ENCODE results near the gene CDH12. TPM values are rescaled to one million over a fixed set of nuclear protein-coding genes. Genes with fewer than 3 reads are reported as not detected.
"Not testable (repeated sequence)": the region's sequence is repeated elsewhere in the genome, so short reads cannot be mapped to it uniquely, and the experiment has no call there.

The CDH12 gene
- total and polyA plus RNA-seq, 7 donors, result not detected

DNA sequence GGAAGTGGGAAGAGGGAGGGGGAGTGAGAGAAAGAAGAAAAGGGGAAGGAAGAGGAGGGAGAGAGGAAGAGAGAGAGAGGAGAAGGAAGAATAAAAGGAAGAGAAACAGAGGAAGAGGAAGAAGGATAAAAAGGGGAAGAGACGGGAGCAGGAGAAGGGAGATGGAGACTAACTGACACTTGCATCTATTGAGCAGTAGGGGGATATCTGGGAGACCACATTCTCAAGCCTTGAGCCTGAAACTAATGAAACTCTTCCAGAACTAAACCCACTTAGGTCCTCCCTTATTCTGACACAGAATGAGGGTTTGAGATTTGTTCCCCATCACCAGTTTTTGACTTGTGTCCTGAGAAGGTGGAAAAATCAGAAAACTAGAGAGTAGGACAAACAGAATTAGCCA lies 533.3 kb downstream of the CDH12 start:
- H3K9me3 ChIP-seq, result no peaks in the 10 kb centered on the region
- H3K27ac ChIP-seq, result no peak overlapping the region
- no peak for ATAC-seq
- WGBS, 3 donors, result 24 to 35% (median 34%) methylated on average over 1 of the region's 1 CpG
- H3K4me1 ChIP-seq, result no peaks in the 10 kb centered on the region
- DNase-seq, result no peak
- no peaks in the 10 kb centered on the region for H3K27me3 ChIP-seq (ENCODE audit: insufficient read depth in 3 of 3, low read length in 2 of 3)
- intact Hi-C loops (cut with DNase I), result no loop called here
- TF ChIP-seq CTCF (IDR thresholded peaks at IDR 0.05), result no peak
- no peak overlapping the region for H3K4me3 ChIP-seq
- H3K36me3 ChIP-seq (ENCODE audit: insufficient read depth in 1 of 2, low read depth in 1 of 2), result no peaks in the 10 kb centered on the region

DNA sequence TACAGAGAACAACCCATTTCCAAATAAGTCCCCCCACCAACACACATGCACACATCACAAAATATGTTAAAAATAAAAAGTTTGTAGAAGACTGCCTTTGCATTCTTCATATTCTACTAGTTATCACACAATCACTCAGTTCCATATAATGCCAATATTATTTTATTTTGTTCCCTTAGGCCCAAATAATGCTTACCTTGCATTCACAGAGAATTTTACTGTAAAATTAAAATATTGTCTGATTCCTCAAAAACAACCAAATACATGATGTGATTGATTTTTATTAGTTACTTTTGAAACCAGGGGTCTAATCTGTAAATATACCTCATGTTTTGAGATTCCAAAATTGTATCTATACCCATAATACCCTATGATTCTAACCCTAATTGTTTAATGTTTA lies 536.9 kb downstream of the CDH12 start:
- Histone ChIP-seq H3K4me1 (no peaks in the 10 kb centered on the region), H3K27ac (no peak overlapping the region), H3K36me3 (ENCODE audit: insufficient read depth in 1 of 2, low read depth in 1 of 2) (no peaks in the 10 kb centered on the region), H3K9me3 (no peaks in the 10 kb centered on the region), H3K27me3 (ENCODE audit: insufficient read depth in 3 of 3, low read length in 2 of 3) (no peaks in the 10 kb centered on the region), H3K4me3 (no peak overlapping the region)
- intact Hi-C loops (cut with DNase I), result no loop called here
- DNase-seq, result no peak
- TF ChIP-seq CTCF (IDR thresholded peaks at IDR 0.05), result no peak
- no peak for ATAC-seq

GRCh38 chr5:22315052-22315451 lies 538.1 kb downstream of the CDH12 start:
- intact Hi-C loops (cut with DNase I); DNase-seq; H3K27me3 ChIP-seq (ENCODE audit: insufficient read depth in 3 of 3, low read length in 2 of 3); H3K9me3 ChIP-seq; H3K27ac ChIP-seq; H3K36me3 ChIP-seq (ENCODE audit: insufficient read depth in 1 of 2, low read depth in 1 of 2); H3K4me1 ChIP-seq; H3K4me3 ChIP-seq; ATAC-seq: not testable (repeated sequence)
- 90 to 93% (median 91%) methylated on average over 11 to 15 of the region's 15 CpGs for WGBS, 3 donors

DNA sequence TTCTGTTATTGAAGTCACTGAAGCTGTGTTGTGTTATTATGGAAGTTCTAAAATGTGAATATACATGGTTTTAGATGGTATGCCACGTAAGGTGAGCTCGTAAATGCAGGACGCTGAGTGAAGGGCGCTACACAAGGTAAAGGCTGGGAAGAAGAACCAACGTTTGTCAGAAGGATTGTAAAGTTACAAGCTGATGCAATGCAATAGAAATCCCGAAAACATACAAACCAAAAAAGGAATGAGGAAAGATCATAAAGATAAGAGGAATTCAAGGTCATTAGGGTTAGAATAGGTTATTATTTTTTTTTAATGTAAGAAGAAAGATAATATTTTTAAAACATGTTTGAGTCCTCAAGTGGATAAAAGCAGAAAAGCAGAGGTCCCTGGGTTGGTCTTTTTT lies 538.6 kb downstream of the CDH12 start:
- no peak for ATAC-seq
- 87 to 92% (median 89%) methylated on average over 6 of the region's 6 CpGs for WGBS, 3 donors
- Histone ChIP-seq H3K4me1 (no peaks in the 10 kb centered on the region), H3K36me3 (ENCODE audit: insufficient read depth in 1 of 2, low read depth in 1 of 2) (no peaks in the 10 kb centered on the region), H3K27me3 (ENCODE audit: insufficient read depth in 3 of 3, low read length in 2 of 3) (no peaks in the 10 kb centered on the region), H3K4me3 (no peak overlapping the region), H3K27ac (no peak overlapping the region), H3K9me3 (no peaks in the 10 kb centered on the region)
- TF ChIP-seq CTCF (IDR thresholded peaks at IDR 0.05), result no peak
- intact Hi-C loops (cut with DNase I), result no loop called here
- no peak for DNase-seq

DNA sequence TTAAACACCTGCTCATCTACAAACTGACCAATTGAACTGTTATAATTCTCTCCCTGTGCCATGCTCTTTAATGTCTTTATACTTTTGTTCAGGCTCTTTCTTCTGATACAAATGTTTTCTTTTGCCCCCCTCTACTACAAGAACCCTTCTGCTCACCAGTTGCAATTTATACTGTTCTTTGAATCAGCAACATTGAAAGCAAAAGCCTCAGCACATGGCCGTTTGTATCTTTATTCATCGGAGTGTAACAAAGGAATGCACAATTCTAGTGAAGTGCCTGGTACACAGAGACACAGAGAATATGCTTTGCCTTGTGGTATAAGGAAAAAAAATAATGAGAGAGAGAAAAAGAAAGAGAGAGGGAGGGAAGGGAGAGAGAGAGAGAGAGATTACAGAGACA lies 547.1 kb downstream of the CDH12 start:
- H3K27ac ChIP-seq, result no peak overlapping the region
- intact Hi-C loops (cut with DNase I), result no loop called here
- H3K4me1 ChIP-seq, result no peaks in the 10 kb centered on the region
- H3K27me3 ChIP-seq (ENCODE audit: insufficient read depth in 3 of 3, low read length in 2 of 3), result no peaks in the 10 kb centered on the region
- TF ChIP-seq CTCF (IDR thresholded peaks at IDR 0.05), result no peak
- ATAC-seq, result no peak
- 70 to 78% (median 75%) methylated on average over 2 of the region's 2 CpGs for WGBS, 3 donors
- no peaks in the 10 kb centered on the region for H3K9me3 ChIP-seq
- DNase-seq, result no peak
- no peak overlapping the region for H3K4me3 ChIP-seq
- H3K36me3 ChIP-seq (ENCODE audit: insufficient read depth in 1 of 2, low read depth in 1 of 2), result no peaks in the 10 kb centered on the region

All from psoas muscle (tissue), 8 donors.